ENCODE results near the gene TUBB2B.

TUBB2B gene

GRCh38 chr6:3217286-3217685, 10.2 kb downstream of the TUBB2B start:
- Mint-ChIP-seq H3K27me3 (peaks cover 28% of the 10 kb centered on the region), H3K4me3 (no peak overlapping the region), H3K36me3 (peaks cover 2% of the 10 kb centered on the region), H3K4me1 (ENCODE audit: low read depth) (no peaks in the 10 kb centered on the region), H3K9me3 (ENCODE audit: low read depth) (no peaks in the 10 kb centered on the region), H3K27ac (no peak overlapping the region)

- H3K4me1 Mint-ChIP-seq (ENCODE audit: low read depth) = peaks cover 3% of the 10 kb centered on the region
- peaks cover 2% of the 10 kb centered on the region for H3K36me3 Mint-ChIP-seq
- no peak overlapping the region for H3K27ac Mint-ChIP-seq
- no peak overlapping the region for H3K4me3 Mint-ChIP-seq
- peaks cover 28% of the 10 kb centered on the region for H3K27me3 Mint-ChIP-seq
- no peaks in the 10 kb centered on the region for H3K9me3 Mint-ChIP-seq (ENCODE audit: low read depth)
Observed at GRCh38 chr6:3214898-3215297, 12.6 kb downstream of the TUBB2B start.

GRCh38 chr6:3213334-3213695, 14.1 kb downstream of the TUBB2B start:
- no peak overlapping the region for H3K27ac Mint-ChIP-seq
- H3K27me3 Mint-ChIP-seq = peaks cover 24% of the 10 kb centered on the region
- H3K4me1 Mint-ChIP-seq (ENCODE audit: low read depth) = peaks cover 18% of the 10 kb centered on the region
- no peaks in the 10 kb centered on the region for H3K9me3 Mint-ChIP-seq (ENCODE audit: low read depth)
- no peak overlapping the region for H3K4me3 Mint-ChIP-seq
- peaks cover 1% of the 10 kb centered on the region for H3K36me3 Mint-ChIP-seq

GRCh38 chr6:3212261-3212660, 15.2 kb downstream of the TUBB2B start:
- H3K4me3 Mint-ChIP-seq = no peak overlapping the region
- peaks cover 19% of the 10 kb centered on the region for H3K4me1 Mint-ChIP-seq (ENCODE audit: low read depth)
- H3K9me3 Mint-ChIP-seq (ENCODE audit: low read depth) = no peaks in the 10 kb centered on the region

GRCh38 chr6:3211681-3212080, 15.8 kb downstream of the TUBB2B start:
- H3K4me3 Mint-ChIP-seq = no peak overlapping the region
- H3K27me3 Mint-ChIP-seq = peaks cover 15% of the 10 kb centered on the region
- no peak overlapping the region for H3K27ac Mint-ChIP-seq
- H3K4me1 Mint-ChIP-seq (ENCODE audit: low read depth) = peaks cover 21% of the 10 kb centered on the region
- no peaks in the 10 kb centered on the region for H3K9me3 Mint-ChIP-seq (ENCODE audit: low read depth)
- H3K36me3 Mint-ChIP-seq = peaks cover 2% of the 10 kb centered on the region

More at GRCh38 chr6:3212261-3212660, 15.2 kb downstream of the TUBB2B start:
- H3K36me3 Mint-ChIP-seq = no peaks in the 10 kb centered on the region
- peaks cover 15% of the 10 kb centered on the region for H3K27me3 Mint-ChIP-seq
- no peak overlapping the region for H3K27ac Mint-ChIP-seq

- Mint-ChIP-seq H3K4me3 (peak overlapping the region; percentile 1), H3K9me3 (ENCODE audit: low read depth) (no peaks in the 10 kb centered on the region), H3K4me1 (ENCODE audit: low read depth) (peaks cover 22% of the 10 kb centered on the region), H3K27ac (peak overlapping the region; percentile 89), H3K27me3 (peaks cover 8% of the 10 kb centered on the region), H3K36me3 (peaks cover 3% of the 10 kb centered on the region)
Observed at GRCh38 chr6:3210024-3210610, 17.3 kb downstream of the TUBB2B start.

- H3K27ac Mint-ChIP-seq = peak overlapping the region; percentile 89
- H3K9me3 Mint-ChIP-seq (ENCODE audit: low read depth) = peaks cover 5% of the 10 kb centered on the region
- peaks cover 11% of the 10 kb centered on the region for H3K27me3 Mint-ChIP-seq
Observed at GRCh38 chr6:3209114-3210023, 18.1 kb downstream of the TUBB2B start.

GRCh38 chr6:3208775-3209113, 18.7 kb downstream of the TUBB2B start:
- Mint-ChIP-seq H3K27me3 (peaks cover 11% of the 10 kb centered on the region), H3K9me3 (ENCODE audit: low read depth) (peaks cover 5% of the 10 kb centered on the region), H3K36me3 (peaks cover 10% of the 10 kb centered on the region), H3K27ac (peak overlapping the region; percentile 89), H3K4me3 (no peak overlapping the region), H3K4me1 (ENCODE audit: low read depth) (peaks cover 22% of the 10 kb centered on the region)

More at GRCh38 chr6:3209114-3210023, 18.1 kb downstream of the TUBB2B start:
- Mint-ChIP-seq H3K4me1 (ENCODE audit: low read depth) (peaks cover 22% of the 10 kb centered on the region), H3K36me3 (peaks cover 8% of the 10 kb centered on the region), H3K4me3 (peak overlapping the region; percentile 4)

- H3K4me3 Mint-ChIP-seq = no peak overlapping the region
- H3K27ac Mint-ChIP-seq = no peak overlapping the region
- peaks cover 10% of the 10 kb centered on the region for H3K36me3 Mint-ChIP-seq
- peaks cover 22% of the 10 kb centered on the region for H3K4me1 Mint-ChIP-seq (ENCODE audit: low read depth)
- peaks cover 5% of the 10 kb centered on the region for H3K9me3 Mint-ChIP-seq (ENCODE audit: low read depth)
- H3K27me3 Mint-ChIP-seq = peaks cover 11% of the 10 kb centered on the region
Observed at GRCh38 chr6:3208098-3208774, 19.2 kb downstream of the TUBB2B start.

GRCh38 chr6:3206339-3207015, 21.0 kb downstream of the TUBB2B start:
- Mint-ChIP-seq H3K36me3 (peaks cover 10% of the 10 kb centered on the region), H3K9me3 (ENCODE audit: low read depth) (peaks cover 5% of the 10 kb centered on the region), H3K4me1 (ENCODE audit: low read depth) (peaks cover 22% of the 10 kb centered on the region), H3K4me3 (no peak overlapping the region), H3K27me3 (peaks cover 15% of the 10 kb centered on the region), H3K27ac (no peak overlapping the region)

- Mint-ChIP-seq H3K9me3 (ENCODE audit: low read depth) (peaks cover 5% of the 10 kb centered on the region), H3K36me3 (peaks cover 10% of the 10 kb centered on the region), H3K27me3 (peaks cover 15% of the 10 kb centered on the region), H3K4me3 (no peak overlapping the region), H3K4me1 (ENCODE audit: low read depth) (peaks cover 22% of the 10 kb centered on the region), H3K27ac (no peak overlapping the region)
Observed at GRCh38 chr6:3205913-3206312, 21.5 kb downstream of the TUBB2B start.

- Mint-ChIP-seq H3K4me3 (no peak overlapping the region), H3K4me1 (ENCODE audit: low read depth) (peaks cover 20% of the 10 kb centered on the region), H3K36me3 (peaks cover 10% of the 10 kb centered on the region), H3K9me3 (ENCODE audit: low read depth) (peaks cover 5% of the 10 kb centered on the region), H3K27ac (no peak overlapping the region), H3K27me3 (peaks cover 17% of the 10 kb centered on the region)
Observed at GRCh38 chr6:3204921-3205320, 22.5 kb downstream of the TUBB2B start.

- peaks cover 11% of the 10 kb centered on the region for H3K27me3 Mint-ChIP-seq
- H3K4me3 Mint-ChIP-seq = no peak overlapping the region
- peaks cover 3% of the 10 kb centered on the region for H3K4me1 Mint-ChIP-seq (ENCODE audit: low read depth)
- H3K9me3 Mint-ChIP-seq (ENCODE audit: low read depth) = peaks cover 5% of the 10 kb centered on the region
- no peak overlapping the region for H3K27ac Mint-ChIP-seq
- peaks cover 10% of the 10 kb centered on the region for H3K36me3 Mint-ChIP-seq
Observed at GRCh38 chr6:3202999-3203696, 24.3 kb downstream of the TUBB2B start.

GRCh38 chr6:3201388-3201787, 26.1 kb downstream of the TUBB2B start:
- no peak overlapping the region for H3K4me3 Mint-ChIP-seq
- peaks cover 9% of the 10 kb centered on the region for H3K27me3 Mint-ChIP-seq
- peaks cover 5% of the 10 kb centered on the region for H3K9me3 Mint-ChIP-seq (ENCODE audit: low read depth)
- H3K4me1 Mint-ChIP-seq (ENCODE audit: low read depth) = no peaks in the 10 kb centered on the region
- H3K27ac Mint-ChIP-seq = no peak overlapping the region
- peaks cover 7% of the 10 kb centered on the region for H3K36me3 Mint-ChIP-seq

Data from activated naive CD8-positive, alpha-beta T cell (primary cell).